Mucosa of descending colon (tissue), 3 donors: ENCODE data around the gene CD93. TPM values are rescaled to one million over a fixed set of nuclear protein-coding genes. Genes with fewer than 3 reads are reported as not detected.

Source experiments
- ATAC-seq: fragments of 200-7000 bp; cut with Tn5 transposase; one replicate; pipeline ENCODE4 v1.9.1; 2020; ENCODE audit warnings: mild to moderate bottlenecking, moderate library complexity
- DNase-seq, 3 donors: peaks; one replicate each; pipeline ENCODE4 v3.0.0-alpha.2; 2020
- H3K36me3 ChIP-seq: fragments of 200-600 bp; one replicate; pipeline ENCODE4 v1.8.0; 2021; ENCODE audit warnings: low read depth, mild to moderate bottlenecking
- H3K4me1 ChIP-seq: fragments of 200-600 bp; one replicate; pipeline ENCODE4 v1.8.0; 2021; ENCODE audit warnings: low read depth, mild to moderate bottlenecking
- H3K4me3 ChIP-seq: fragments of 200-600 bp; one replicate; pipeline ENCODE4 v1.8.0; 2021; ENCODE audit warnings: mild to moderate bottlenecking
- H3K9me3 ChIP-seq: fragments of 200-600 bp; one replicate; pipeline ENCODE4 v1.8.0; 2021; ENCODE audit warnings: mild to moderate bottlenecking
- intact Hi-C, 2 donors: fragments of 100-400 bp; cut with DNase I in 1 of 2; cut with micrococcal nuclease in 1 of 2; formaldehyde crosslinking; loops; one replicate each; pipeline versions ENCODE4 v1.11.0 to v1.11.1; 2022; cut with DNase I, micrococcal nuclease
- total RNA-seq, 3 donors: library from RNA; stranded (reverse); fragmentation: NEBNext Ultra II Directional in 2 of 3; extraction: Animal tissue kit (Norgen Biotek cat#: 25700) in 2 of 3; gene quantifications; one replicate each; pipeline versions ENCODE4 v1.2.1 to v1.2.4, GENCODE V29; 2021 to 2023
- TF ChIP-seq, protein P1 (sequence below): fragments of 200-600 bp; IDR thresholded peaks from one replicate; pipeline ENCODE4 v1.8.0; 2022; ENCODE audit warnings: antibody characterized with exemption, mild to moderate bottlenecking
- donor health status: DM: no; HTN: no; CAD: no; lungs with moderate emphysema.
- donor health status: DM: no; HTN: no; CAD: no.
- donor health status: DM: no; HTN: yes; CAD: no.

CD93 gene
- total RNA-seq, 3 donors from 2014 or later, result 7.6 to 24.2 (median 20.1) TPM

DNA sequence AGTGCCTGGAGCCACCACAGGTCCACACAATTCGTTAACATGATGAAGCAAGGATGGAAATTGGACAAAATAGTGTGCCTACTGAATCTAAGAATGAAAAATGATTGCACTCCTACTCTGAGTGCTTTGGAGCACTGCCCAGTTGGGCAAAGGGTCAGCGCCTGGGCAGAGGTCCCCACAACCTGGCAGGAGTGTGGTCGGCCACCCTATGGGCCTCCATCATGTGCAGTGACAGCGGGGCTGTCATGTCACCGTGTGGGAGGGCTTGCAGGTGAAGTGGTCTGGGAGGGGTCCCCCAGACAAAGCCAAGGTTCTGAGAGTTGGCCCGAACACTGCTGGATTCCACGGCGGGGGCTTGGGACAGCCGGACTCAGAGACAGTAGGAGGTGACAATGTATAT, 36.2 kb upstream of the CD93 start:
- intact Hi-C loops, result no loop called here
- H3K4me1 ChIP-seq, result no peaks in the 10 kb centered on the region
- no peak for ATAC-seq
- no peak for DNase-seq
- TF ChIP-seq, protein P1, sequence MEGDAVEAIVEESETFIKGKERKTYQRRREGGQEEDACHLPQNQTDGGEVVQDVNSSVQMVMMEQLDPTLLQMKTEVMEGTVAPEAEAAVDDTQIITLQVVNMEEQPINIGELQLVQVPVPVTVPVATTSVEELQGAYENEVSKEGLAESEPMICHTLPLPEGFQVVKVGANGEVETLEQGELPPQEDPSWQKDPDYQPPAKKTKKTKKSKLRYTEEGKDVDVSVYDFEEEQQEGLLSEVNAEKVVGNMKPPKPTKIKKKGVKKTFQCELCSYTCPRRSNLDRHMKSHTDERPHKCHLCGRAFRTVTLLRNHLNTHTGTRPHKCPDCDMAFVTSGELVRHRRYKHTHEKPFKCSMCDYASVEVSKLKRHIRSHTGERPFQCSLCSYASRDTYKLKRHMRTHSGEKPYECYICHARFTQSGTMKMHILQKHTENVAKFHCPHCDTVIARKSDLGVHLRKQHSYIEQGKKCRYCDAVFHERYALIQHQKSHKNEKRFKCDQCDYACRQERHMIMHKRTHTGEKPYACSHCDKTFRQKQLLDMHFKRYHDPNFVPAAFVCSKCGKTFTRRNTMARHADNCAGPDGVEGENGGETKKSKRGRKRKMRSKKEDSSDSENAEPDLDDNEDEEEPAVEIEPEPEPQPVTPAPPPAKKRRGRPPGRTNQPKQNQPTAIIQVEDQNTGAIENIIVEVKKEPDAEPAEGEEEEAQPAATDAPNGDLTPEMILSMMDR, result no peak
- H3K36me3 ChIP-seq, result no peaks in the 10 kb centered on the region
- H3K4me3 ChIP-seq, result no peak overlapping the region
- H3K9me3 ChIP-seq, result no peaks in the 10 kb centered on the region

DNA sequence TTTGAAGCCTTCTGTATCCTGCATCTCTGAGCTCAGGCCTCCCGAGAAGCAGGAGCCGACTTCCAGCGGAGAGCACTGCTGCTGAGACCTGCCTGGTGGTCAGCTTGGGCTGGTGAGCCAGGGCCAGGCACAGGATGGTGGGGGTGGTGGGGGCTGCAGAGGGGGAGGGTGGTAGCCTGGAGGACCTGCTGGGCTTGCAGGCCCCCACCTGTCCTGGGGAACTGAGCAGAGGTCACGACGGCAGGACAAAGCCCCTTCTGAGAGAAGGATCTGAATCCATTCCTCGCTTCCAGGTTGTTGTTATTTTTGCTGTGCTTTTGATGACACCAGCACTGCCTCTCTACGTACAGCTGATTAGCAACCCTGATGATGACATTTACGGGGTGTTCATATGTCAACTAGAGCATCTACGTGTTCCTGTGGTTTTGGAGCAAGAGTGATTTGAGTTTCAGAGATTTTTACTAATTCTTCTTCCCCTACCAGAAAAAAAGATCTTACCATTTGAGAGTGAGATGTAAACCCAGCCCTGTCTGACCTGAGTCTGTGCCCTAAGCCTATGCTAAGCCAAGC, 35.7 kb upstream of the CD93 start:
- ATAC-seq (no peak), DNase-seq (no peak)
- TF ChIP-seq, protein P1, result no peak
- Histone ChIP-seq H3K4me3 (no peak overlapping the region), H3K36me3 (no peaks in the 10 kb centered on the region), H3K9me3 (no peaks in the 10 kb centered on the region), H3K4me1 (no peaks in the 10 kb centered on the region)
- intact Hi-C loops, result no loop called here

DNA sequence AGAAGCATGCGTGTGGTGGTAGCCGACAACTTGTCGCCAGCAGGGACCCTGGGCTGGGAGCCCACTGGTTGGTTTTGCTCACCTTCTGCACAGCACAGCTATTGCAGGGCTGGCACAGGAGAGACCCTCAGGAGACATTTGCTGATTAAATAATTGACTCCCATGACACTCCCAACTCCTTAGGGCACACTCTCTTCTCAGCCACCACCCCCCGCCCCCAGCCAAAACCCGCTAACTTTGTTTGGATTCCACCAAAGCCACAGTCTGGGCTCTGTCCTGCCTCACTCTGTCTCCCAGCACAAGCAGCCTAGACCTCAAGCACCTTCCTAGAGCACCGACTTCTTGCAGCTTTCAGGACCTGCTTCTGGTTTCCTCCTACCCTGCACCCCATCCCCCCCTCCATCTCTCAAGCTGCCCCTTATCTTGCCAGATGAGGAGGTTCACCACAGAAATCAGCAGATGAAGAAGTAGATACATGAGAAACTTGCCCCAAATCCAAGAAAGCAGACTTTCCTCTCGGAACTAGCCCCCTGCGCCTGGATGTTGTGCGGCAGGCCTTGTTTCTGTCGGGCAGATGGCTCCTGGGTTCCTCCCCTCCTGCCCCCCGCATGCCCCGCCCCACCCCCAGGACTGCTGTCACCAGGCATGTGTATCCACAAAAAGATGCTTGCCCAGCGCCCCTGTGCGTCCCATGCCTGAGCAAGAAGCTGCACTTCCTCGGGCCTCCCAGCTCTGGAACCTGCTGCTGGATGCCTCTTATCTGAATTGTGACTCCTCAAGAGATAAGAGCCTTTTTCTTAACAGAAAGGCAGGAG, 35.0 kb upstream of the CD93 start:
- no peak overlapping the region for H3K4me3 ChIP-seq
- H3K9me3 ChIP-seq, result no peaks in the 10 kb centered on the region
- intact Hi-C loops, result no loop called here
- no peaks in the 10 kb centered on the region for H3K4me1 ChIP-seq
- TF ChIP-seq, protein P1, result no peak
- ATAC-seq (no peak), DNase-seq (no peak)
- no peaks in the 10 kb centered on the region for H3K36me3 ChIP-seq

DNA sequence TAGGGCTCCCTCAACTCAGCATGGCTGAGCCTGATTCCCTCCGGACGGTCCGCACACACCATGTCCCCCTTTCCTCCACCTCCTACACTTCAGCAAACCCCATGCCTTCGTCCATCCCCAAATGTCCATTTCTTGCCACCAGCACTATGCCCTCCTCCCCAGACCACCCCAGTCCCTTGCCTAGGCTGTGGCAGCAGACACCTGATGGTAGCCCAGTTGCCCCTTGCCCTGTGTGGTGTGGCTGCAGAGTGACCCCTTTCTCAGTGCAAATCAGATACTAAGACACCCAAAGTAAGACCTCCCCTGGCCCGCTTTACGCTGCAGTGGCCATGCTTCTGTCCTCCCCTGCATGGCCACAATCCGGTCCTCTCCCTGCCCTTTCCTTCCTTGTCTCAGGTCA, 34.1 kb upstream of the CD93 start:
- TF ChIP-seq, protein P1, result no peak
- intact Hi-C loops, result no loop called here
- Histone ChIP-seq H3K36me3 (no peaks in the 10 kb centered on the region), H3K4me1 (no peaks in the 10 kb centered on the region), H3K9me3 (no peaks in the 10 kb centered on the region), H3K4me3 (no peak overlapping the region)
- DNase-seq (no peak), ATAC-seq (no peak)

DNA sequence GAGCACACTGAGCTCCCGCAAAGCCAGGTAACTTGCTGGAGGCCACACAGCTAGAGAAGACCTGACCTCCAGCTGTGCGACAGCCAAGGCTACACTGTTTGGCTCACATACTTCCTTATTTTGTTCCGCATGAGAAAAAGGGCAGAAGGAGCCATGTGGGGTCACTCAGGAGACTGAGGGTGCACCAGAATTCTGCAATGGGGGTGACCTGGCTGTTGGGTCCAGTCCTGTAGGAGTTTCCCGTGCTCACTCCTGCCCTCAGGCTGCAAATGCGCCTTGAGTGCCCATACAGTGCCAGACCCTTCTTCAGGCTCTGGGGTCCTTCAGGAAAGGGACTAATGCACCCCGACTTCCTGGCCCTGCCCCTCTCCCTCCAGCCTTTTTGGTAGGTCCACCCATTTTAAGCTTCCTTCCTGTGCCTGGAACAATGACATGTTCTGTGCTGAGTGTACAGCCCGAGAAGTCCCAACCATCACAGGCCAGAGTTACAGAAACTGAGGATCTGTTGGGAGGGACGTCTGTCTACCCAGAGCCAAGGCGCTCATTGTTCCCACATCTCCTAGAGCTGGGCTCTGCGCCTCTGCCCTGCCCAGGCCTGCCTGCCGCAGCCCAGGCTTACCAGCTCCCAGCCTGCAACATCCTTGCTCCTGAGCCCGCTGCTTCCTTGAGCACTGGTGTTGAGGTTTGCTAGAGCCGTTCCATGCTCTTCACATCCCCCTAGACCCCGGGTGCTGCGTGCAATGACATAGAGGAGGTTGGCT, 33.5 kb upstream of the CD93 start:
- intact Hi-C loops, result no loop called here
- Histone ChIP-seq H3K36me3 (no peaks in the 10 kb centered on the region), H3K4me1 (no peaks in the 10 kb centered on the region), H3K4me3 (no peak overlapping the region), H3K9me3 (no peaks in the 10 kb centered on the region)
- TF ChIP-seq, protein P1, result no peak
- ATAC-seq (no peak), DNase-seq (no peak)
